ENCODE results near the gene CNPPD1. TPM values are rescaled to one million over a fixed set of nuclear protein-coding genes. Genes with fewer than 3 reads are reported as not detected.

The CNPPD1 gene
- total and polyA plus RNA-seq, 7 donors = 24.1 to 79.5 (median 38.5) TPM

DNA sequence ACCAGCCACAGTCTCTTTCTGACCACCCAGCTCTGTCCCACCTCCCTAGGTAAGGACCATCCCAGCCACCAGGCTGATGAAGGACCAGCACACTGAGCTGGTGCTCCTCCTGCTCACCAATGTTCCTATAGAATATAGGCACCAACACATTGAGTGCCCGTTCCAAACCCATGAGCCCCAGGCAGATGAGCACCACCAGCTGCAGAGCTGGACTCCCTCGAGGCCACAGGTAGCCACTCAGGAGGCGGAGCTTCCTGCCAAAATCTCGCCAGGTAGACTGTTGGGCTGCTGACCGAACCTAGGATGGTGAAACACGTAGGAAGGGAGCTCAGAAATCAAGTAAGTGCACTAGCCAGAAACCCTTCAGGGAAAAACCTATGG is 39.8 kb upstream of the CNPPD1 start:
- Histone ChIP-seq H3K4me3 (no peak overlapping the region), H3K27ac (peak overlapping the region; percentile 84 to 98 (median 96)), H3K9me3 (no peaks in the 10 kb centered on the region), H3K27me3 (no peaks in the 10 kb centered on the region), H3K36me3 (peaks cover 22 to 51% (median 49%) of the 10 kb centered on the region in 4 donors), H3K4me1 (peaks cover 0 to 37% (median 32%) of the 10 kb centered on the region in 4 donors)
- intact Hi-C loops (cut with DNase I) = loop anchor here (5.0 kb wide), 2 partner anchors 36 to 61 kb away; partner anchors contain the start of genes DNAJB2, TUBA4A and TUBA4B
- WGBS, 2 donors = 89 to 91% methylated on average over 6 of the region's 6 CpGs
- TF ChIP-seq POLR2A (IDR thresholded peaks at IDR 0.05) = no peak
- TF ChIP-seq EP300 (IDR thresholded peaks at IDR 0.05) = no peak
- TF ChIP-seq, protein P1, sequence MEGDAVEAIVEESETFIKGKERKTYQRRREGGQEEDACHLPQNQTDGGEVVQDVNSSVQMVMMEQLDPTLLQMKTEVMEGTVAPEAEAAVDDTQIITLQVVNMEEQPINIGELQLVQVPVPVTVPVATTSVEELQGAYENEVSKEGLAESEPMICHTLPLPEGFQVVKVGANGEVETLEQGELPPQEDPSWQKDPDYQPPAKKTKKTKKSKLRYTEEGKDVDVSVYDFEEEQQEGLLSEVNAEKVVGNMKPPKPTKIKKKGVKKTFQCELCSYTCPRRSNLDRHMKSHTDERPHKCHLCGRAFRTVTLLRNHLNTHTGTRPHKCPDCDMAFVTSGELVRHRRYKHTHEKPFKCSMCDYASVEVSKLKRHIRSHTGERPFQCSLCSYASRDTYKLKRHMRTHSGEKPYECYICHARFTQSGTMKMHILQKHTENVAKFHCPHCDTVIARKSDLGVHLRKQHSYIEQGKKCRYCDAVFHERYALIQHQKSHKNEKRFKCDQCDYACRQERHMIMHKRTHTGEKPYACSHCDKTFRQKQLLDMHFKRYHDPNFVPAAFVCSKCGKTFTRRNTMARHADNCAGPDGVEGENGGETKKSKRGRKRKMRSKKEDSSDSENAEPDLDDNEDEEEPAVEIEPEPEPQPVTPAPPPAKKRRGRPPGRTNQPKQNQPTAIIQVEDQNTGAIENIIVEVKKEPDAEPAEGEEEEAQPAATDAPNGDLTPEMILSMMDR (IDR thresholded peaks at IDR 0.05) = no peak
- DNase-seq = no peak

DNA sequence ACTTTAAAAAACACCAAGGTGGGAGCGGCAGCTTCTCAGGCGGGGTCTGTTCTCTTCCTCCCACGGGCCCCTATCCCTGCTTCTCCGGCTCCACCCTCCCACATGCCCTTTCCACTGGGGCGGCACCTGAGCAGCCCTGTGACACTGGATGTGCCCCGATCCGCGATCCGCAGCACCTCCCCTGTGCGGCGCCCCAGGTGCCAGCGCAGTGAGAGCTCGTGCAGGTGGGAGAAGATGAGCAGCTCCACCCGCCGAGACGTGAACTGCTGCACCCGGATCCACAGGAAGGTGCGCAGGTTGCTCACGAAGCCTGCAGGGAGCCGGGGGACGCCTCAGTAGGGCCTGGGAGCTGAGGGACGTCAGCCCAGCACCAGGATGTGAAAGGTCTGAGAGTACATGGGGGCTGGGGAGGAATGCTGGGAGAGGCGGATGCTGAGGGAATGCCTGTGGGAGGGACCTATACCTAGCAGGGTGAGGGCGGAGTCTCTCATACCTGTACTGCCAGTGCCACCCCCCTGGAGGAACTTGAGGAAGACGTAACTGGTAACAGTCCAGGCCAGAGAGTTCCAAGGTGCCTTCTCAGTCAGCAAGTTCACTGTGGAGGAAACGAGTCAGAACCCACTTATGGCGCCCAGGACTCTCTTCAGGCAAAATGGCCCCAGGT is 39.3 kb upstream of the CNPPD1 start:
- Histone ChIP-seq H3K4me3 (no peak overlapping the region), H3K27me3 (no peaks in the 10 kb centered on the region), H3K27ac (peak overlapping the region in 2 of 4 donors; percentile 96 to 97), H3K9me3 (no peaks in the 10 kb centered on the region), H3K36me3 (peaks cover 17 to 46% (median 44%) of the 10 kb centered on the region in 4 donors), H3K4me1 (peaks cover 0 to 37% (median 32%) of the 10 kb centered on the region in 4 donors)
- TF ChIP-seq POLR2AphosphoS5 (IDR thresholded peaks at IDR 0.05) = no peak
- TF ChIP-seq EP300 (IDR thresholded peaks at IDR 0.05) = no peak
- TF ChIP-seq, protein P1 (IDR thresholded peaks at IDR 0.05) = no peak
- no peak for TF ChIP-seq POLR2A (IDR thresholded peaks at IDR 0.05)
- 93 to 95% methylated on average over 27 of the region's 27 CpGs for WGBS, 2 donors
- DNase-seq = no peak
- intact Hi-C loops (cut with DNase I) = loop anchor here (5.0 kb wide), 2 partner anchors 36 to 61 kb away; partner anchors contain the start of genes DNAJB2, TUBA4A and TUBA4B

DNA sequence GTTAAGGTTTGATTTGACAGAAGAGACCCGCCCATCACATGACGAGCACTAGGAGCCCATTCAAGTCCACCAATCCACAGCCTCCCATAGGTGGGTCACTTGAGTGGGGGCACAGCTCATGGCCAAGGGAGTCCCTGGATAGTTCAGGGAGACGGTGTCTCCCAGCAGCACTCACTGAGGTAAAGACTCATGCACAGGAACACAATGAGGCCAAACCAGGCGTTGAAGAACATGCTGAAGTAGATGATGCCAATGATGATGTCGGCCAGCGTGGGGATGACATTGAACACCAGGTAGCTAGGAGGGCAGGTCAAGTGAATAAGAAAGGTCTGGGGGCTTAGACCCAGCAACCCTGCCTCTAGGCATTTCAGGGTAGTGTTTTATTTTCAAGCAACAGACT is 38.1 kb upstream of the CNPPD1 start:
- peaks cover 0 to 32% (median 28%) of the 10 kb centered on the region in 4 donors for H3K4me1 ChIP-seq

DNA sequence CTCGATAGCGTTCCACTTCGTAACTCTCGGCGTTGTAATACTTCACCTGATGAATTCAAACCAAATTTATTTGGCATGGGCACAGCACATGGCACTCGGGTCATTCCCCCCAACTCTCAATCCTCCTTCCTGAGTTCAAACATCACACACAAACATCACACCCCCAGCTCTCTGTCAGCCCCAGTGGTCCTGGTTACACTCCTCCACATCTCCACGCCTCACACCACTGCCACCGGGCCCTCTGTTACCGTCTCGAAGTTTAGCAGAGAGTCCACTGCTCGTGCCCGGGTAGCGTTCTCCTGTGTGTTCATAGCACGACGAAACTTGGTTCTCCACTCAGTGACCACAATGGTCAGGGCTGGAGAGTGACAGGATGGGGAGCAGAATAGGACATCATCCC is 37.4 kb upstream of the CNPPD1 start:
- intact Hi-C loops (cut with DNase I) = no loop called here
- peaks cover 9 to 48% (median 41%) of the 10 kb centered on the region in 4 donors for H3K36me3 ChIP-seq
- TF ChIP-seq EP300 (IDR thresholded peaks at IDR 0.05) (no peak), POLR2A (IDR thresholded peaks at IDR 0.05) (no peak), POLR2AphosphoS5 (IDR thresholded peaks at IDR 0.05) (no peak)
- TF ChIP-seq, protein P1 (IDR thresholded peaks at IDR 0.05) = no peak
- no peak overlapping the region for H3K4me3 ChIP-seq
- 97 to 98% methylated on average over 15 of the region's 15 CpGs for WGBS, 2 donors
- no peaks in the 10 kb centered on the region for H3K9me3 ChIP-seq
- H3K27me3 ChIP-seq = no peaks in the 10 kb centered on the region
- peaks cover 0 to 26% (median 21%) of the 10 kb centered on the region in 4 donors for H3K4me1 ChIP-seq
- H3K27ac ChIP-seq = no peak overlapping the region
- peak; percentile 46 for DNase-seq

More for the DNA sequence above, 38.1 kb upstream of the CNPPD1 start:
- peak; percentile 44 for DNase-seq
- no peak overlapping the region for H3K27ac ChIP-seq
- peaks cover 9 to 43% (median 39%) of the 10 kb centered on the region in 4 donors for H3K36me3 ChIP-seq
- H3K9me3 ChIP-seq = no peaks in the 10 kb centered on the region
- 94 to 95% methylated on average over 6 of the region's 6 CpGs for WGBS, 2 donors
- TF ChIP-seq EP300 (IDR thresholded peaks at IDR 0.05) (no peak), POLR2AphosphoS5 (IDR thresholded peaks at IDR 0.05) (no peak), POLR2A (IDR thresholded peaks at IDR 0.05) (no peak)
- TF ChIP-seq, protein P1 (IDR thresholded peaks at IDR 0.05) = no peak
- no peak overlapping the region for H3K4me3 ChIP-seq
- intact Hi-C loops (cut with DNase I) = loop anchor here (5.0 kb wide), 2 partner anchors 38 to 63 kb away; partner anchors contain the start of genes DNAJB2, TUBA4A and TUBA4B
- no peaks in the 10 kb centered on the region for H3K27me3 ChIP-seq
